GM21447 (cell line): ENCODE results near the gene ANKRD13A.

ENCODE experiments used
- ATAC-seq: cut with Tn5 transposase; IDR thresholded peaks from one replicate; pipeline ENCODE4 v1.9.1; 2021; ENCODE audit not compliant: unreplicated experiment

ANKRD13A gene

DNA sequence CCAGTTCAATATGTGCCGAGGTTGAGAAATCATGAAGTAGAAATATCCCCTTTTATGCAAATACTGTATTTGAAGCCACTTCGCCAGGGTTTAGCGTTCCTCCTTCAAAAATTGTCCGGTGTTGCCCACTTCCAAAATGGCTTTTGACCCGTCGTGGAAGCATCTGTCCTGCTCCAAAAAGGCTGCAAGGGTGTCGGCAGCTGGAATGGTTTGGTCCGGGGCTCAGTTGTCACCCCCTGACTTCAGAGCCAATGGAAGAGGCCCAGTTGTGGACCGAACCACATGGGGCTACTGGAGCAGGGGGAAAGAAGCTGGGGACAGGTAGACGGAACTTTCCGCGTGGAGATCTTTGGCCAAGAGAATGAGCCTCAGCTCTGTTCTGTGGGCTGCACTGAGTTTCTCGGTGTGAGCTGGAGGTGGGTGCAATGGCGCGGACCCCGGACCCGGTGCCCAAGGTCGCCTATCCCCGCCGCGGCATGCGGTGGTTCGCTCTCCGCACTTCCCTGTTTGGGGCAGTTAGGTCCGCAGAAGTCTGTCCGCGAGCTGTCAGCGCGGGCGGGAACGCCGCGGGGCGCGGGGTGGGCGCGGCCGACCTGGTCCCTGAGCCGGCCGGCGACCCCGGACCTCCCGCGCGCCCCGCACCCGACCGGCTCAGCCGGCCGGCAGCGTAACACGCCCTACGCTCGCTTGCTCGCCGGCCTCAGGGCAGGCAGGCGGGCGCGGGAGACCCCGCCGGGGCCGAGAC, at the start of gene ANKRD13A:
Gene ANKRD13A, plus strand, starts transcription at position 527 of the 745 bp plus-strand sequence. CDS start 259 bp downstream, outside the sequence.
- ATAC-seq, result peak; percentile 47

DNA sequence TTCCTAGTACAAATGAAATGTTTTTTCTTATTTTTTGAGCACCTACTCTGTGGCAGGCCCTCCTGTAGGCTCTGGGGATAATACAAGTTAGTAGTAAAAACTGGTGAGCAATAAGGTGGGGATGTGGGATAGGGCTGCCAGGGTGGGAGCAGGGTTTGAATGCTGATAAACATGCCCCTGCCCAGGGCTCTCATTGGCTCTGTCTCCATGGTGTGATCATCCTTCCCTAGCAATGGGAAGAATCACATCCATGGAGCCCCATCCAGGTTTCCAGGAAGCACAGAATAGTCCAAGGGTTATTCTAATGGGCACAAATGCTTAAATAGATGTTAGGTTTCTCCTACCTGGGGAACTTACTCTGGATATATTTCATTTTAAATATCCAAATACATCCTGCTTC, 48.6 kb upstream of the ANKRD13A start:
- no peak for ATAC-seq

DNA sequence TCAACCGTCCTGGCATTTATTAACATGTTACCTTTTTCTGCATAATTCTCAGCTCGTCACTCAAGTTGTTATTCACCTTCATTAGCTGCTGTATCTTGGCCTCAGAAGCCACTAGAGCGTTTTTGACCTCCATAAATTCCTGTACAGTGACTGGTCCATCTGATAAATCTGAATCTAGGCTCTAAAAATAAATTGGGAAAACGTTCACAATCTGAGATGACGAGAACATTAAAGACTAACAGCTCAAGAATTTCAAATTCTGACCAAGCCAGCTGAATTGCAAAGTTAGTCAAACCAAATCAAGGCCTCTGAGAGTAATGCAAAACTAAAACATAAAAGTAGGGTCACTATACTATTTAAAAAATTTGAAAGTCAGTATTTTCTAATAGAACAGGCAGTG, 48.1 kb upstream of the ANKRD13A start:
- ATAC-seq, result no peak

DNA sequence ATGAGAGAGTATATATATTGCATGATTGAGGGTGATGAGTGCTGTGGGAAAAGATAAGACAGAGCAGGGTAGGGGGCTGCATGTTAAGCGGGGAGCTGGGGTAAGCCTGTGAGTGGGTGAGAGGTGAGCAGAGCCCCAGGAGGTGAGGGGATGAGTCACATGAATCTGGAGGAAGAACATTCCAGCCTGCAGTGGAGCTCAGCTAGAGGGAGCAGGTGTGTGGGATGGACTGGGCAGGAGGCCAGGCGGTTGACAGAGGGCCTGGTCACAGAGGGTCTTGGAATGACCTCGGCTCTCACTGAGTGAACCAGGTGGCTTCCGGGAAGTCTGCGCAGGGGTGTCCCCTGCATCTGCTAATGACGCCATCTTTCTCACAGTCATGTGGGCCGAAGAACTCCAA, 47.5 kb upstream of the ANKRD13A start:
- no peak for ATAC-seq

DNA sequence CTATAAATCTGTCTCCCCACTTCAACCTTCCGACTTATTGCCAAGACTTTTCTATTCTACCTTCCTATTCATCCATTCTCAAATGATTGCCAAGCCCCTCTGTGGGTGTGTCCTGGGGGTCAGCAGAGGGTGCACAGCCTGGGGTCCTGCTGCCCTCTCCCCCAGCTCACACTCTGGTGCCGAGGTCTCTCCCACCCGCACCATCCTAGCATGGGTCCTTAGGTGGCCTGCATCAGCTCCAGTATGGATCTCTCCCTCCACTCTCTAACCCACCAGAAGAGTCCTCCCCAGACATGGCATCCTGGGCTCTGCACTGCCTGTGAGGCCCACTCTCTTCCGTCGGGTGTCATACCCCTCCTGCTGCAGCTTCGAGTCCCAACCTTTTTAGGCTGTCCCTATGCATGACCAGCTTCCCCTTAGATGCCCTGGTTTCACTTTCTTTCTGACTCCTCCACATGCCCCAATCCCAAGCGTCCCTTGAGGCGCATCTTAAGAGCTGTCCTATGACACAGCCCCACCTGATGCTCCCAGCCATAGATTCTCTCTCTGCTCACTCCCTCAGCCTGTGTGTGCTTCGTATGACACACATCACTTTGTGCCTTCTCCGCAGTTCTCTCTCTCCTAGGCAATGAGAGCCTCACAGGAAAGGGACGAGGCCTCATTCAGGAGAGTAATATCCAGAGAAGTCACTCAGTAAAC, 46.9 kb upstream of the ANKRD13A start:
- ATAC-seq, result no peak

DNA sequence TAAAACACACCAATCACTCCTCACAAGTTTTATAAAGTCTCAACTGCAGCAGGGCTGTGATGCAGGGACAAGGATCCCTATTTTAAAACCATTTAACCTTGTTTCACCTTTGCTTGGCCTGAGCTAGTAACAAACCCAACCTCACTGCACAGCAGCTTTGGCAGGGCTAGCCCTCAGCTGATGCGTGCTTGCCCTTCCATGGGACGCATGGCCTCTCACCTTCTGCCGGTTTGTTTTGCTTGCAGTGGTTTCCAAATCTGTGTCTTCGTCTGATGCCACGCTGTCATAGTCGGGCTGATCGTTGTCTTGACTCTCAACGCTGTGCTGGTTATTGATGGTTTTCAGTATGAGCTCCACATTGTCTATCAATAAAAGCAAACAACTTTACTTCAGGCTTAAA, 46.4 kb upstream of the ANKRD13A start:
- no peak for ATAC-seq

DNA sequence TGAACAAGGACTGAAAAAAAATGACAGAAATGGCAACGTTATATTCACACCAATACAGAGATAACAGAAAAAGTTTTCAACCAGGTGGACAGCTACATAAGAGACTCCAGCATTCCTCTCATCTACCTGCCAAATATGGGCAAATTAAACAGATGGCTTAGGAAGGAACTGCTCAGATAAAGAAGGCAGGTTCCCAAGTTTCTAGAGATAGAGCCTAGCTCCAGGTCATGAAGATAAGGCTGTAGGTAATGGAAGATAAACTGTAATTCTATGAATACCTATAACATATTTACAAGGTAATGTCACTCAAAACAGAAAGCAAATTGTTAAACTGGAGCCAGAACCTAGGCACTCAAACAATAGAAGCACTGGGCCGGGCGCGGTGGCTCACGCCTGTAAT, 45.6 kb upstream of the ANKRD13A start:
- no peak for ATAC-seq

DNA sequence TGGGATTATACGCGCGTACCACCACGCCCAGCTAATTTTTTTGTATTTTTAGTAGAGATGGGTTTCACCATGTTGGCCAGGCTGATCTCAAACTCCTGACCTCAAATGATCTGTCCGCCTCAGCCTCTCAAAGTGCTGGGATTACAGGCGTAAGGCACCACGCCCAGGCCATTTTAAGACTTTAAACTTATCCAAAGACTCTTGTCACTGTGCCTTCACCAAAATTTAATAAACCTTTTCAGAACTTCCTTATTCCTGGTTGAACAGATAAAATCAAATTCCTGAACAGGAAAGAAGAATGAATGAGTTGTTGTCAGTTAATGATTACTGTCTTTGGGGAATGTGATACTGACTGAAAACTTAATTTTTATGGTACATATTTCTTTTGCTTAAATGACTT, 40.9 kb upstream of the ANKRD13A start:
- no peak for ATAC-seq

DNA sequence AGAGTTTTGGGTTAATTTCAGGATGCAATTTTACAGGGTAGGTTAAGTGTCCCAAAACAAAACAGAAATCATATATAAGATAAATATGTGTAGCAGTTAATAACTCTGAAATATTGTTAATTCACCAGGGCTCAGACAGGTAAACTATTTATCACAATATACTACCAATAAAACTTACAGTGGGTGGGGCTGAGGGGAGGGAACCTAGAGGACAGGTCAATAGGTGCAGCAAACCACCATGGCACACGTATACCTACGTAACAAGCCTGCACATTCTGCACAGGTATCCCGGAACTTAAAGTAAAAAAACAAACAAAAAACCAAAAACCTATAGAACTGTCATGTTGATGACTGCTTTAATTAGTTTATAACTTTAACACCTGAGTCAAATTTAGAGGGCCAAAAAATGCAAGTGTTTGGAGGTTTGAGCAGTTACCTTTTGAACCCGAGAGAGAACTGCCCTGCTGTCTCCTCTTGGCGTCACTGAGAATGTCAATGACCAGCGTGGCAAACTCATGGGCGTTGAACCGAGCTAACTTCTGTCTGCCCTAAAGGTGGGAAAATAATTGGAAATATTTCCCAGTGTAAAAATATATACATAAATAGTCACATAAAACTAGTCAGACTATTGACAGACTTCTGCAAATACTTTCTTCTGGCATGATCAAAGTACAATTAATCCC, 39.7 kb upstream of the ANKRD13A start:
- no peak for ATAC-seq

DNA sequence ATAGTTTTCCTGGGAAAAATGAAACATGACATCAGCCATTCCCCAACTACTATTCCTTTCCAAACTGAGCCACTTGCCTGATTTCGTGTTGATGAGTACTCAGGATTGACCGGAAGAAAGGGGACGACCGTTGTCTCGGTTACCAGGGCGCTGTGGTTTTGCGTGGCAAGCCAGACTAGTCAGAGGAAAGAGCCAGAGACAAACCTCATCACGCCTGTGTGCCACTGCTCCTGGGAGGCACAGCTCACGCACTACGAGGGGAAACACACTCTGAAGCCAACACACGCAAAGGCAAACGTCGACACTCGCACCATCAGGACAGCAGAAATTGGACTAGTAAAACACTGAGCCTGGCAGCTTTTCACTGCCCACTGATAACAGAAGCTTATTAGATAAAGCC, 38.0 kb upstream of the ANKRD13A start:
- ATAC-seq, result no peak

DNA sequence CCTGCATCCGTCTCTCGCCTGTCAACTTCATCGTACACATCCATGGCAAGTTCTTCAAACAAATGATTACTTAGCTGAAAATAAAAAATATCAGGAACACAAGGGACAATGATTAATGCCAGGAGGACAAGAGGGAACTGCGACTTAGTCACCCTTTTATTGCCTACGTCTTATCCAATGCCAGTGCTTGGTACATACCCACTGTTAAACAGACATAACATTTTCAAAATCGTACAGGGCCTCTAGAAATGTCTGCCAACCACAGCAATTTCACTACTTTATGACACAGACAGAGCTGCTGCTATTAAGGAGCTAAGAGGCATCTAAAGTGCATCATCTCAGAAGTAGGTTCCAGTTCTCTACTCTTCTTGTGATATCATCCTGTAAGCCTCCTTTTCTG, 37.6 kb upstream of the ANKRD13A start:
- ATAC-seq, result no peak

DNA sequence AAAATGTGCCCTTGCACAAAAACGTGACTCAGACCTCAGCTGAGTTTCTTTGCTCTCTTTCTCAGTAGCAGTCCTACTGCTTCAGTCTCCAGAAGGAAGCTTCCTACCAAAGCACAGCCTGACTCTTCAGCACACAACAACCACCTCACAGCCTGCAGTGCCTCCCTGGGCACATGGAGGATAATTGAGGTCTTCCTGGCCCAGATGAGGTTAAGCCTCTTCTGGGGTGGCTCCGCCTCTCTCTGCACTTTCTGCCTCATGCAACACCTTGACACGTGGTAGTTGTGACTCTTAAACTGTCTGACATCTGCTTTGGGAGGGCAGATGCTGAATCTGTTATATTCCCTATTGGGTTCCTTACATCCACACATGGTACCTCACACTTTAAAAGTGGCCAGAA, 36.8 kb upstream of the ANKRD13A start:
- no peak for ATAC-seq

DNA sequence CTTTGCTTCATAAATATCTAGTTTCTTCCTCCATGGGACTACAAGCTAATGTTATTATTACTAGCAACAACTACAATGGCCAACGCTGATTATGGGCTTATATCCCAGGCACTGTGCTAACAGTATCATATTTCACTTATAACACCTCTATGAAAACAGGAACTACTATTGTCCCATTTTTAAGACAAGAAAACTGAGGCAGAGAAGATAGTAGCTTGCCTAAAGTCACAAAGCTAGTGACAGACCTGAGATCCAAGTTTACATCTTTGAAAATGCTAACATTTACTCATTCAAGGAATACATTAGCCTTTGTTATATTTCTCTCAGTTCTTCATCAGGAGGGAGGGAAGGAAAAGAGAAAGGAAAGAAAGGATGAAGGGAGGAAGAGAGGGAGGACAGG, 35.9 kb upstream of the ANKRD13A start:
- ATAC-seq, result no peak

DNA sequence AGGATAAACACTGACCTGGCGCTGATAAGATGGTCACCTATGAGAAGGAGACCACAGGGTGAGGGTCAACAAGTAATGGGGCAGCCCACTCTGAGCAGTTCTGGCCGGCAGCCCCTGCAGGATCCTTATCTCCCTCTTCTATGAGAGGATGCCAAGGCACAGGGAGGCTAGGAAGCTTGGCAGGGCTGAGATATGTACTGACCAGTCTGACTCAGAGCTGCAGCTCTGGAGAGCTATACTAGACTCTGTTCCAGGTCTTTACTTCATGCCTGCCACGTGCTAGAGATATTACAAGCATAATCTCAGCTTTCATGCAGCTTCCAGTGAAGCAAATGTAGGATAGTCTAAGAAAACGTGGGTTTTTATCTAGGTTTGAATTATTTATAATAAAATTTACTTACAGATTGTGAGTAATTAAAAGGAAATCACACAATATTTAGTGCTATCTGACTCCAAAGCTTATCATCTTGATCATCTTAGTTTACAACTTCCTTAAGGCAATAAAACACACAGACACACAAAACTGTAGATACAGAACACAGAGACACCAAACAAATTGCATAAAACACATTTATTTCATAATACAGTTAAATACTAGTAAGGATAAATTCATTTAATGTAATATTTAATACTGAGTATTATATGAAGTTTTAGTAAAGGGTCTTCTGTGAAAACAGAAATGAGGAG, 35.3 kb upstream of the ANKRD13A start:
- no peak for ATAC-seq

DNA sequence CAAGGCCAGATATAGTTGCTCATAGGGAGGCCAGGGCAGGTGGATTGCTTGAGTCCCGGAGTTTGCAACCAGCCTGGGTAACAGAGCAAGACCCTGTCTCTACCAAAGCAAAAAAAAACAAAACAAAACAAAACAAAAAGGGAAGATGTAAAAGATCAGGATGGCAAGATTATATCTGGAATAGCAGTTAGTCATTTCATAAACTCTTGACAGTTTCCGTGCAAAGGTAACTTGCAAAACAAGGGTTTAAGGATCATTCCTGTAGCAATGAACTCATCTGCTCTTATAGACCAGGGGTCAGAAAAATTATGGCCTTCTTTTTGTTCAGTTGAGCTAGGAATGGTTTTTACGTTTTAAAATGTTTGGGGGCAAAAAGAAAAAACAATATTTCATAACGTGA, 32.7 kb upstream of the ANKRD13A start:
- ATAC-seq, result no peak

DNA sequence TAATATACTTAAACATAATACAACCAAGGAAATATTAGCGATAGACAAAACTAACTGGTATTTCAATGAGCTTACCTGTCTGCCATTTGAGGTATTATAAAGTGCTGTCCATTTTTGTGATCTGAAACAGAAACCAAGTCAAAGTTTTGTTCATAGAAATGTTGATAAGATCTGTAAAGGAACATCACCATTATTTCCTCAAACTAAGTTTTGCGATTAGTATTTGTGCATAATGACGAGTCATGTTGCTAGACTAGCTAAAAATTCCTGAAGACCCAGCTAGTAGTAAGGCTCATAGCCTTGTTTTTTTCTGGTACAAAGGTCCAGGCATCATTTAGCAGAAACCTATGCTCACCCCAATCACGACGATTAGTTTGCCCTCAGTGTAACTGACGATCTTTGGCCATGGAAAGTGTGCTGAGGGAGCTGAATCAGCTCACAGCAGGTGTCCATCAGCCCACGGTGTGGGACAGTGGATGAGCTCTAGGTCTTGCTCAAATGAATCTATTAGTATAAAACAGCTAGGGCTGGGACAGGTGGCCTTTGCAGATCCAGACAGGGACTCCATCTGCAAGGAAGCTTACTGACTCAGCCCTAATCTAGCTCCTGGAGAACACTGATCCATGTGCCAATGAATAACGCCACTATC, 31.7 kb upstream of the ANKRD13A start:
- ATAC-seq, result no peak

DNA sequence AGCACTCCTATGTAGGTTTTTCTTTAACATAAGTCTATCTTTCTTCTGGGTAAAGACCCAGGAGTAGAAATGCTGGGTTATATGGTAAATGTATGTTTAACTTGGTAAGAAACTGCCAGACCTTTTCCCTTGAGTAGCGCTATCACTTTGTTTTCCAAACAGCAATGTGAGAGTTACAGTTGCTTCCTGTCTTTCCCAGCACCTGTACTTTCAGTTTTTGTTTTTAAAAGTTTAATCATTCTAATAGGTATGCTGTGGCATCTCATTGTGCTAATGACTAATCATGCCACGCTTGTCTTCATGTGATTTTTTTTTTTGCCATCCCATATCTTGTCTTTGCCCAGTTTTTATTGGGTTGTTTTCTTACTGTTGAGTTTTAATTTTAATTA, 31.2 kb upstream of the ANKRD13A start:
- ATAC-seq, result no peak

DNA sequence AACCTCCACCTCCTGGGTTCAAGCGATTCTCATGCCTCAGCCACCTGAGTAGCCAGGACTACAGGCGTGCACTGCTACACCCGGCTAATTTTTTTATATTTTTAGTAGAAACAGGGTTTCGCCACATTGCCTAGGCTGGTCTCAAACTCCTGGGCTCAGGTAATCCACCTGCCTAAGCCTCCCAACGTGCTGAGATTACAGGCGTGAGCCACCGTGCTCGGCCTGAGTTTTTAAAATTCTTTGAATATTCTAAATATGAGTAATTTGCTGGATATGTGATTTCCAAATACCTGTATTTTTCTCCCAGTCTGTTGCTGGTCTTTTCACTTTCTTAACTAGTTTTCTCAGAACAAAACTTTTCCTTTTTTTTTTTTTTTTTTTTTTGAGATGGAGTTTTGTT, 30.4 kb upstream of the ANKRD13A start:
- no peak for ATAC-seq

DNA sequence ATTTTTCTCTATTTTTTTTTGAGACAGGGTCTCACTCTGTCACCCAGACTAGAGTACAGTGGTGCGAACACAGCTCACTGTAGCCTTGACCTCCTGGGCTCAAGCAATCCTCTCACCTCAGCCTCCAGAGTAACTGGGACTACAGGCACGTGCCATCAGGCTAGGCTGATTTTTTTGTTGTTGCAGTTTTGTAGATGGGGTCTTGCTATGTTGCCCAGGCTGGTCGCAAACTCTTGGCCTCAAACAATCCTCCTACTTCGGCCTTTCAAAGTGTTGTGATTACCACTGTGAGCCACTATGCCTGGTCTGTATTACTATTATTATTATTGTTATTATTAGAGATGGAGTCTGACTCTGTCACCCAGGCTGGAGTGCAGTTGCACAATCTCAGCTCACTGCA, 26.4 kb upstream of the ANKRD13A start:
- no peak for ATAC-seq

DNA sequence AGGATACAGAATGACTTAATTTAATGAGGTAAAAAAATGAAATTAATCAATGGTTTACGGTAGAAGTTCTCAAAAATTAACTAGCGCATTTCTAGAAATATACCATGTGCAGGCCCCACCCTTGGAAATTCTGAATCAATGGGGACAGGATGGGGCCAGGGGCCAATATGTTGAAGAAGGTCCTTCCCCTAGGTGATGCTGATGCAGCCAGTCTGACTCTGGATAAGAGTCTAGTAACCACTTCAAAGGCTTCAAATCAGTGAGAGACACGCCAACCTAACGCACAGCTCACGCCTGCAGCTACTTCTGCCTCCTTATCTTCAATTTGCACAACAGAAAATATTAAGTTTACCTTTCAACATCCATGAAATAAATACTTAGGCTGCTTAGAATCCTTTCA, 17.9 kb upstream of the ANKRD13A start:
- no peak for ATAC-seq

DNA sequence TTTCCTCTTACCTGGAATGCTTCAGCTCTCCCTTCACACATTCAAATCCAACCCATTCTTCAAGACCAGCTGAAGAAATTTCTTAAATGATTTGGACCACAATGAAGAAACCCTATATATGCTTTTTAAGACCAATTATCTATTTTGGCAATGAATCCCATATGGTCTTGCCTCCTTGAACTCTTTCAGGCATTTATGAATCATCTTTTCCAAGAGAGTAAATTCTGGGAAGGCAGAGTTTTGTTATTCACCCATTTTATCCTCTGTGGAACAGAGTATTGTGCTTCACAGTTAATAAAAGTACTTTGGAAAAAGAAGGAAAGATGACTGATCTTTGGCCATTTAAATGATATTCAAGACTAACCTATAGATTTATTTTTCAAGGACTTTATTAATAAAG, 17.0 kb upstream of the ANKRD13A start:
- ATAC-seq, result no peak
